Measurements from ENCODE around the gene ABCG8. TPM values are rescaled to one million over a fixed set of nuclear protein-coding genes. Genes with fewer than 3 reads are reported as not detected.
A peak's percentile ranks its signal among the peaks of the same experiment; 100 is the strongest.

Gene ABCG8
- total RNA-seq, 1 experiment from 2014 or later: 1.4 TPM

DNA sequence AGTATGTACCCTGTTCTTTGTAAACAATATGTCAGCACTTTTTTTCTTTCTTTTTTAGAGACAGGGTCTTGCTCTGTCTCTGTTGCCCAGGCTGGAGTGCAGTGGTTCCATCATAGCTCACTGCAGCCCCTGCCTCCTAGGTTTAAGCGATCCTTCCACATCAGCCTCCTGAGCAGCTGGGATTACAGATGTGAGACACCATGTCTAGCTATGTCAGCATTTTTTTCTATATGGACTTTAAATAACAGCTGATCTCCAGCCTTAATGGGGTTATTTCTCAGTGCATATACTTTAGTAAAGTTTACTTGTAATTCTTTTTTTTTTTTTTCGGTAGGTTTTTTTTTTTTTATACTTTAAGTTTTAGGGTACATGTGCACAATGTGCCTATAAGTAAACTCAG is 26.8 kb upstream of the ABCG8 start:
- no TSS peak for BruUV-seq (replicated peaks)
- no peak overlapping the region for H3K27ac Mint-ChIP-seq (ENCODE audit: unreplicated experiment)
- TF ChIP-seq, protein P1, sequence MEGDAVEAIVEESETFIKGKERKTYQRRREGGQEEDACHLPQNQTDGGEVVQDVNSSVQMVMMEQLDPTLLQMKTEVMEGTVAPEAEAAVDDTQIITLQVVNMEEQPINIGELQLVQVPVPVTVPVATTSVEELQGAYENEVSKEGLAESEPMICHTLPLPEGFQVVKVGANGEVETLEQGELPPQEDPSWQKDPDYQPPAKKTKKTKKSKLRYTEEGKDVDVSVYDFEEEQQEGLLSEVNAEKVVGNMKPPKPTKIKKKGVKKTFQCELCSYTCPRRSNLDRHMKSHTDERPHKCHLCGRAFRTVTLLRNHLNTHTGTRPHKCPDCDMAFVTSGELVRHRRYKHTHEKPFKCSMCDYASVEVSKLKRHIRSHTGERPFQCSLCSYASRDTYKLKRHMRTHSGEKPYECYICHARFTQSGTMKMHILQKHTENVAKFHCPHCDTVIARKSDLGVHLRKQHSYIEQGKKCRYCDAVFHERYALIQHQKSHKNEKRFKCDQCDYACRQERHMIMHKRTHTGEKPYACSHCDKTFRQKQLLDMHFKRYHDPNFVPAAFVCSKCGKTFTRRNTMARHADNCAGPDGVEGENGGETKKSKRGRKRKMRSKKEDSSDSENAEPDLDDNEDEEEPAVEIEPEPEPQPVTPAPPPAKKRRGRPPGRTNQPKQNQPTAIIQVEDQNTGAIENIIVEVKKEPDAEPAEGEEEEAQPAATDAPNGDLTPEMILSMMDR (IDR thresholded peaks at IDR 0.05; ENCODE audit: unreplicated experiment): no peak
- peaks cover 17% of the 10 kb centered on the region for H3K4me1 Mint-ChIP-seq (ENCODE audit: low read depth, unreplicated experiment)
- intact Hi-C loops (cut with micrococcal nuclease; ENCODE audit: unreplicated experiment): no loop called here
- no peaks in the 10 kb centered on the region for H3K27me3 Mint-ChIP-seq (ENCODE audit: unreplicated experiment)
- peaks cover 3% of the 10 kb centered on the region for H3K36me3 Mint-ChIP-seq (ENCODE audit: insufficient read depth, unreplicated experiment)
- no peak overlapping the region for H3K4me3 Mint-ChIP-seq (ENCODE audit: low read depth, unreplicated experiment)
- DNase-seq: no peak
- CTCF ChIA-PET: no interaction called here
- H3K9me3 Mint-ChIP-seq (ENCODE audit: low read depth, unreplicated experiment): peaks cover 3% of the 10 kb centered on the region

DNA sequence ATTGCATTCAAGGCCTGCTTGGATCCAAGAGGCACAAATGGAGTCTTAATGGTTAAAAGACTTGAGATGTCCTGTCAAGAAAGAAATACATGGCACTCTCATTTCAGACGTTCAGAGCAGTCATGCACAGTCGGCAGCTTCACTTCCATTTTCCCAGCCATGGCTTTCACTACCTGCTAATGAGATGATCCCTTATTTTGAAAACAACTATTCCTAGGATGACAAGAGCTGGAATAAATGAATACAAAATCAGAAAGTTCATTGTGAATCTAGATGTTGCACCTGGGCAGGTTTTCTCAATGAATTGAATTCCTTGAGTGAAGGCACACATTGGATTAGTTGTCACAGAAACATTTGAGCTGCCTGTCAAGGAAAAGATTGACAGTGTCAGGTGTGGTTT is 25.8 kb upstream of the ABCG8 start:
- intact Hi-C loops (cut with micrococcal nuclease; ENCODE audit: unreplicated experiment): no loop called here
- CTCF ChIA-PET: no interaction called here
- peaks cover 15% of the 10 kb centered on the region for H3K4me1 Mint-ChIP-seq (ENCODE audit: low read depth, unreplicated experiment)
- H3K27ac Mint-ChIP-seq (ENCODE audit: unreplicated experiment): no peak overlapping the region
- H3K27me3 Mint-ChIP-seq (ENCODE audit: unreplicated experiment): no peaks in the 10 kb centered on the region
- H3K4me3 Mint-ChIP-seq (ENCODE audit: low read depth, unreplicated experiment): no peak overlapping the region
- no peak for DNase-seq
- TF ChIP-seq, protein P1 (IDR thresholded peaks at IDR 0.05; ENCODE audit: unreplicated experiment): no peak
- peaks cover 3% of the 10 kb centered on the region for H3K9me3 Mint-ChIP-seq (ENCODE audit: low read depth, unreplicated experiment)
- peaks cover 3% of the 10 kb centered on the region for H3K36me3 Mint-ChIP-seq (ENCODE audit: insufficient read depth, unreplicated experiment)
- no TSS peak for BruUV-seq (replicated peaks)

DNA sequence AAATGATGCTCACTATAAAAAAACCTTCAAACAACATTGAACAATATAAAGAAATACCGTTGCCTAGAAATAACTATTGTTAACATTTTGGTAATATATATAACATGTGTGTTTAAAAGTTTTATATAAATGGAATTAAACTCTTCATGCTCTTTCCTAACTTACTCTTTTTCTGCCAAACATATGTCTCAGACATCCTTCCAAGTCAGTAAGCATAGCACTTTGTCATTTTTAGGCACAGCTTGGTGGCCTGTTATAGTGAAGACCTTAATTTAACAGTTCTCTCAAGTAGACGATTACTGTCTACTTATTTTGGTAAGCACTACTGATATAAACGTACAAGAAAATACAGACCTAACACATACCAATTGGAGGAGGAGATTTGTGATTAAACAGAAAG is 24.1 kb upstream of the ABCG8 start:
- Mint-ChIP-seq H3K36me3 (ENCODE audit: insufficient read depth, unreplicated experiment) (peaks cover 9% of the 10 kb centered on the region), H3K27ac (ENCODE audit: unreplicated experiment) (no peak overlapping the region), H3K4me1 (ENCODE audit: low read depth, unreplicated experiment) (peaks cover 19% of the 10 kb centered on the region), H3K27me3 (ENCODE audit: unreplicated experiment) (no peaks in the 10 kb centered on the region), H3K9me3 (ENCODE audit: low read depth, unreplicated experiment) (peaks cover 3% of the 10 kb centered on the region), H3K4me3 (ENCODE audit: low read depth, unreplicated experiment) (no peak overlapping the region)
- intact Hi-C loops (cut with micrococcal nuclease; ENCODE audit: unreplicated experiment): no loop called here
- TF ChIP-seq, protein P1 (IDR thresholded peaks at IDR 0.05; ENCODE audit: unreplicated experiment): no peak
- no TSS peak for BruUV-seq (replicated peaks)
- DNase-seq: no peak
- CTCF ChIA-PET: no interaction called here

DNA sequence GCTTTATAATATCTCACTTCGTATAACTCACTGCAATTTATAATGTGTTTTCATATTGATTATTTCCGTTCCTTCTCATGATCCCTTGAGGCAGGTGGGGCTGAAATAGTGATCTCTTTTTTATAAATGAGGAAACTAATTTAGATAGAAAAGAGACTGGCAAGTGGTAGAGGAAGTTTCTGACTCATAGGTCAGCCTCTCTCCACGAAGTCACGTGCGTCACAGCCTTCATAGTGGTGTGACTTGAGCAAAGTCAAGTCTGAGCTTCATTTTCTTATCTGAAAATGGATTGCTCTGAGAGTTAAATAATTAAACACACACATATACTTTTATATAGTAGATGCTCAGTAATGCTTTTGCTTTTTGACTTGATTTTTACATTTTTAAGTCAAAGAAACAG is 20.0 kb upstream of the ABCG8 start:
- Mint-ChIP-seq H3K4me3 (ENCODE audit: low read depth, unreplicated experiment) (peak overlapping the region; percentile 44), H3K9me3 (ENCODE audit: low read depth, unreplicated experiment) (peaks cover 6% of the 10 kb centered on the region), H3K27ac (ENCODE audit: unreplicated experiment) (peak overlapping the region; percentile 8), H3K36me3 (ENCODE audit: insufficient read depth, unreplicated experiment) (peaks cover 9% of the 10 kb centered on the region), H3K4me1 (ENCODE audit: low read depth, unreplicated experiment) (peaks cover 47% of the 10 kb centered on the region), H3K27me3 (ENCODE audit: unreplicated experiment) (no peaks in the 10 kb centered on the region)
- intact Hi-C loops (cut with micrococcal nuclease; ENCODE audit: unreplicated experiment): no loop called here
- CTCF ChIA-PET: interaction anchor here (0.5 kb wide), 1 partner anchor 182 kb away, joined by 5 read pairs; no protein-coding TSS in a partner anchor
- BruUV-seq (replicated peaks): no TSS peak
- TF ChIP-seq, protein P1 (IDR thresholded peaks at IDR 0.05; ENCODE audit: unreplicated experiment): no peak
- DNase-seq: peak; percentile 76
